TTC549 (cell line): ENCODE data around the gene CTBP1.

Experiments
- FAIRE-seq: peaks from 2 replicates; lab custom pipeline; 2012; peaks lifted over from hg19 to GRCh38; lab: Jason Lieb, UNC

CTBP1 gene

GRCh38 chr4:1222036-1222789 lies 26.7 kb downstream of the CTBP1 start:
- FAIRE-seq: no peak

DNA sequence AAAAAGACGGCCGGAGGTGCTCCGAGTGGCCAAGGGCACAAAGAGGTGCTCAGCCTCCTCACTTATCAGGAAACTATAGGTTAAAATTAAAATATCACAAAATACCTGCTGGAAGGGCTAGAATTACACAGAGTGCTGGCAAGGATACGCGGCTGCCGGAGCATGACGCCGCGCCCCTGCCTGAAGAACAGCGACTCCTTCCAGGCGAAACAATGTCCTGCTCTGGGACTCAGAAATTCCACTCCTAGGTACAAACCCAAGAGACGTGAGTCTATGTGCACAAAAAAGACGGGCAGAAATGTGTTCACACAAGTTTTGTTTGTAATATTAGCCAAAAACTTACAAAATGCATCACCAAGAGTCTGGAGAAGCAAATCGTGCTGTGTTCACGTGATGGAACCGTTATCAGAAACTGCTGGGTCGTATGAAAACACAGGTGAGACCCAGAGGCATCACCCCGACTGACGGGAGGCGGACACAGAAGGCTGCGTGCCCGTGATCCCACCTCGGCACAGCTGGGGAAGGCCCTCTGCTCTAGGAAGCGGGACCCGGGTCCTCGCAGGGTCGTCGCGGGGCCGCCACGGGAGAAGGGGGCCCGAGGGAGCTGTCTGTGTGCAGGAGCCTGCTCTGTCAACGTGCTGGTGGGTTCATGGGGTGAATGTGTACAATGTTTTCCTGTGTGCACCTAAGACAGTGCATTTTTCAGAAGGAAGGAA lies 27.6 kb downstream of the CTBP1 start:
- no peak for FAIRE-seq

- no peak for FAIRE-seq
These were observed 28.4 kb downstream of the CTBP1 start for GRCh38 chr4:1220566-1220965.

DNA sequence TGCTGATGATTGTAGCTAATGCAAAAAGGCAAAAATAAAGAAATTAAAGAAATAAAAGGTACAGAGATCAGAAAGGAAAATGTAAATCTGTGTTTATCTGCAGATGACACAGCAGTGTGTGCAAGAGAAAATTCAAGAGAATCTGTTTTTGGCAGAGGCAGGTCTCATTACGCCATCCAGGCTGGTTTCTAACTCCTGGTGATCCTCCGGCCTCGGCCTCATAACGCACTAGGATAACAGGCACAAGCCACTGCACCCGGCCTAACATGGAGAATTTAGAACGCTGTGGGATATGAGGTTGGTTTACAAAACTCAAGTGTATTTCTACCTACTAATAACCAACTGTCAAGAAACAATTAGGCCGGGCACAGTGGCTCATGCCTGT lies 29.4 kb downstream of the CTBP1 start:
- no peak for FAIRE-seq

DNA sequence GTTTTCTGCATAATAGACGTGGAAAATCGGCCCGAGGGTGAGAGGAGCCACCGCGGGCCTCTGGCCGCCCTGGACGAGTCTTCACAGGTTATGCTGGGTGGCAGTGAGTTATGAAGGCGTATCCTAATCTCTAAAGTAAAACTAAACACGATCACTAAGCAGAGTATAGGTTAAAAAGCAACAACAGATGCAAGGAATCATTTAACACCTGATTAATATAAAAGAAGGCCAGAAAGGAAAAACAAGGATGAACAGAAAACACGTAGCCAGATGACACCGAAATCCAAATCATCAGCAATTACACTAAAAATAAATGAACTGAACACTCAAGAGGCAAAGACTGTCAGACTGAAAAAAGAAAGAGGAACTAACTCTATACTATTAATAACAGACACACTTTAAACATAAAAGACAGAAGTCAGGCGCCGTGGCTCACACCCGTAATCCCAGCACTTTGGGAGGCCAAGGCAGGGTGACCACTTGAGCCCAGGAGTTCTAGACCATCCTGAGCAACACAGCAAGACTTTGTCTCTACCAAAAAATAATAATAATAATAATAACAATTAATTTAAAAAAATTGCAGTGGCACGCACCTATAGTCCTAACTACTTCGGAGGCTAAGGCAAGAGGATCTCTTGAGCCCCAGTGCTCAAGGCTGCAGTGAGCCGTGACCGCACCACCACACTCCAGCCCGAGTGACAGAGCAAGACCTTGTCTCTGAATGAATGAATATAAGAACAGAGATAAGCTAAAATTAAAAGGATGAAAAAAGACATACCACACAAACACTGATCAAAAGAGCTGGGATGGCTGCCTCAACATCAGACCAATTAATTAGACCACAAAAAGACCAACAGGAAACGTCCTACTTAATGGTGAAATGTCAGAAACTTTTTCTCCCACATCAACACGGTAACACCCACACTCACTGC lies 30.0 kb downstream of the CTBP1 start:
- FAIRE-seq: no peak

- no peak for FAIRE-seq
These were observed 31.6 kb downstream of the CTBP1 start for GRCh38 chr4:1217366-1217765.

DNA sequence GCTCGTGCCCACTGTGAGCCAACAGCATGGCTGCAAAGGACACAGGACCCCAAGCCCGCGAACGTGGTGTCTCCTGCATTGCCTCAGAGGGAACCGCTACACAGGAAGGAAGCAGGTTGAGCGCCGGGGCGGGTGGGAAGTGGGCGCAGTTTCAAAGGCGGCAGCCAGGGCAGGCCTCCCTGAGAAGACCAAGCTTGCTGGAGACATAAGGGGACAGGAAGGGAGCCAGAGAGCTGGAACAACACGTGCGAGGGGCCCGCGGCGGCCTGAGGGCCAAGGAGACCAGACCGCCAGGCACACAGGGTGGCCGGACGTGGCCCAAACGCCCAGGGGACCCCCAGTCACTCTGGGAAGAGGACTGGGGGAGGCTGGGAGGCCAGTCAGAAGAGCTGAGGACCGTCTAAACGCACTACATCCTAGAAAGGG lies 32.0 kb downstream of the CTBP1 start:
- FAIRE-seq: no peak

- no peak for FAIRE-seq
These were observed 32.8 kb downstream of the CTBP1 start for GRCh38 chr4:1216076-1216614.

GRCh38 chr4:1215141-1216075 lies 33.5 kb downstream of the CTBP1 start:
- FAIRE-seq: no peak

DNA sequence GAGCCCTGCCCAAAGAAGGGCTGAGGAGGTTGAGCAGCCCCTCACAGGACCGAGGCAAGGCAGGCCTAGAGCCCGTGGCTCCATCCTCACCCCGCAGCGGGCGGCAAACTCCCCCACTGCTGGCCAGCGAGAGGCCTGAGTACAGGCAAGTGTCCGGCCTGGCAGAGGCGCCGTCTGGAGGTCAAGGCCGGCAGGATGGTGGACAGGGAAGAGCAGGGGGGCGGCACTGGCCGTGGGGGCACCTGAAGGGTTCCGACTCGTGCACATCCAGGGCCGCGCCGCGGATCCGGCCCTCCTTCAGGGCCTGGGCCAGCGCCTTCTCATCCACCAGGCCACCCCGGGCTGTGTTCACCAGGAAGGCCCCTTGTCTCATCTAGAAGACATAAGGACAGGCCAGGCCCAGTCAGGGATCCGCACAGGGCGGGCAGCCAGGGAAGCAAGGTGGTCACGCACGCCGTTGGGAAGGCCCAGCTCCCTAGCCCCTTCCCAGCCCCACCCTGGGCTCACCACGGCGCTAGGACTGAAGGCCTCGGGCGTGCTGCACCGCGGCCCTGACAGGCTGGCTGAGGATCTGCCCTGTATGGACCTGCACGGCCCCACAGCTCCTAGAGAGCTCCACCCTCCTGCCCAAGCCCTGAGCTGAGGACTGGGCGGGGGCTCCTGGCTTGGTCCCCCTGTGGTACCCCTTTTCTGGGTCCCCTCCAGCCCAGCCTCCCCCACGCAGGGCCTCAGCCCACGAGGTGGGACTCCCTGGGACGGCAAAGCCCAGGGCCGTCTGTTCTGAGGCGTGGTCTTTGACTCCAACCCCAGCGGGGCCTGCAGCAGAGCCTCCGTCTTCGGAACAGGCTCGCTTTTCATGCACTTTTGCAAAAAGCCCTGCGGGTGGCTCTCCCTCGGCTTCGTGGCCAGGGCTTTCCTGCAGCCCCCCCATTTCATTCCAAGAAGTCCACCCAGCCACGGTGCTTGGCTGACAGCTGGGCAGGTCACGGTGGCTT lies 34.5 kb downstream of the CTBP1 start:
- no peak for FAIRE-seq

- no peak for FAIRE-seq
These were observed 35.5 kb downstream of the CTBP1 start for GRCh38 chr4:1213336-1213995.

DNA sequence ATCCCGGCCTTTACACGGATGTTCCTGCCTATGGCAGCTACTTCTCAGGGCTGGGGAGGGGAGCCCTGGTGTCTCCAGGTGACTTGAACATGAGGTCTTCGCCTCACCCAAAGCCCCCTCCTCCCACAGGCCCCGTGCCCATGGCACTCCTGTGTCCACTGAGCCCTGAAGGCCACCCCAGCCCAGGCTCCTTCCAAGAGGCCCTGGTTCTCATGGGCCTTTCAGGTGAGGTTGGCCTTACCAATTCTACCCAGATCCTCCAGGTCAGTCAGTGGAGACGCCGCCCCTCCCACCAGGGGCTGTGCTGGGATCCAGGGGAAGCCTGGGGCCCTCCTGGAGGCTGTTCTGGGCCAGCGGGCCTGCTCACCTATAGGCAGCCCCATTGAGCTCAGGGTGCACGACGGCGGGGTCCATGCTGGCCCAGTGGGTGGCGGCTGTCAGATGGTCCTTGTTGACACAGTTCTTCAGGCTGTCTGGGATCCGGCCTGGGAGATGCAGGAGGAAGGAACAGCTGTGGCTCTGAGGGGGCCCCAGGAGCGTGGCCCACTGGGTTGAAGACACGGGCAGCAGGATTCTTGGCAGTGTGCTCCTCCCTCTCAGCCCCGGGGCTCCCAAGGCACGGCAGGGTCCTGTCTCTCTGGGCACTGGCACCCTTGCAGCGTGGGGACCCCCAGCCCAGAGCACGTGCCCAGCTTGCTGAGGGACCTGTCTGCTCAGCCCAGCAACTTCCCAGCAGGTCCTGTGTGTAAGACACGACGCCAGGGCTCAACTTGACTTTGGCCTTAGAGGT lies 36.2 kb downstream of the CTBP1 start:
- FAIRE-seq: no peak

DNA sequence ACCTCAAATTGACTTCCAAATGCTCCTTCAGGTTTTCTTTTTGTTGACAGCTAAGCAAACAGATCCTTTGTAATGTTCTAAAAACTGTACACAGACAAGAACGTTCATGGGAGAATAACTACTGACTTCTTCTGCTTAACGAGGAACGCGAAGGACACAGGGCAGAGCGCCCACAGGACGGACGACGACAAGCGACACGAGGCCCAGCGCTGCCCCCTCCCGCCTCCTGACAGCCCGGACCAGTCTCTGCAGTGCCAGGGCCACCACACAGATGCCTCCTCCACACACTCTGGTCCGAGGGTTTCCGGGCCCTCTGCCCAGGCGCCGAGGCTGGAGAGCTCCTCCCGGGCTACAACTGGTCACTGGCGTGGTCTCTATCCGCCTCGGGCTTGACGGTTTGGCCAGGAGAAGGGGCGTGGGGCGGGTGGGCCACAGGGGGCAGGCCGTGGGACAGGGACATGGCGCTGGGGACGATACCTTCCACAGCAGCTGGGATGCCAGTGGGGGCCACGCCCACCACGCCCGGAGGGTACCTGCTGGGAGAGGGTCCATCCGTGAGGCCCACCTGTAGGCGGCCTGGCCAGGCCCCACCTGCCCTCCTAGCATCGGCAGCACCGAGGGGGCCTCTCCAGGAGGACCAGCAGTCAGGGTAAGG lies 36.9 kb downstream of the CTBP1 start:
- FAIRE-seq: no peak

DNA sequence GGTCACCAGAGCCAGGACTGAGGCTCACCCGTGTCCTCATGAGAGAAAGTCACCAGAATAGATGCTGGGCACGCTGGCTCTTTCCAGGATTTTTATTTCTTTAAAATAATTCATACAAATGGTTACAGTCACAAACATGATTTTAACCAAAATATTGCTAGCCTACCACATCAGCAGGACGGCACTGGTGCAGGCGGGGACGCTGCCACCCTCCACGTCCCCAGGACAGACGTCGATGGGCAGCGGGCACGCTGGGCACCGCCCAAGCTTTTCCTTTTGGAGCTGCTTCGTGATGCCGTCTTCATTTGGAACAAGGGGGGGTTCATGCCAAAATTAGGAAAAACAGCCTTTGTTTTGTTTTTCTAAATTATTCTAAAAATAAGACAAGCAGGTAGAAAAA lies 37.6 kb downstream of the CTBP1 start:
- FAIRE-seq: no peak

DNA sequence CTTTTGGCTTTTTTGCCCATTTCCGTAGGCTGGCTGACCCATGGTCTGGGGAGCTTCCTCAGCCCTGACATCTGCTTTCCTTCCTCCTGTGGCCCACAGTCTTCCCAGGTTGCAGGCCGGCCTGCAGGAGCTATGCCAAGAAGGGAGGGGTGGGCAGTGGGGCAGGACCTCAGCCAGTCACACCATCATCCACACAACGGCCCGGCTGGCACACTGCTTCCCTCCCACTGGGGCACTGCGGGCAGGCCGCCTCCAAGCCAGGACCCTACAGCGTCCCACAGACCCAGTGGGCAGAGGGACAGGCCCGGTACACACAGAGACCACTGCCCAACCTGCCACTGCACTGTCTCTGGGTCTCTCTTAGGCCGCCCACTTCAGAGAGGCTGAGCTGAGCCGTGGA lies 38.0 kb downstream of the CTBP1 start:
- FAIRE-seq: no peak

DNA sequence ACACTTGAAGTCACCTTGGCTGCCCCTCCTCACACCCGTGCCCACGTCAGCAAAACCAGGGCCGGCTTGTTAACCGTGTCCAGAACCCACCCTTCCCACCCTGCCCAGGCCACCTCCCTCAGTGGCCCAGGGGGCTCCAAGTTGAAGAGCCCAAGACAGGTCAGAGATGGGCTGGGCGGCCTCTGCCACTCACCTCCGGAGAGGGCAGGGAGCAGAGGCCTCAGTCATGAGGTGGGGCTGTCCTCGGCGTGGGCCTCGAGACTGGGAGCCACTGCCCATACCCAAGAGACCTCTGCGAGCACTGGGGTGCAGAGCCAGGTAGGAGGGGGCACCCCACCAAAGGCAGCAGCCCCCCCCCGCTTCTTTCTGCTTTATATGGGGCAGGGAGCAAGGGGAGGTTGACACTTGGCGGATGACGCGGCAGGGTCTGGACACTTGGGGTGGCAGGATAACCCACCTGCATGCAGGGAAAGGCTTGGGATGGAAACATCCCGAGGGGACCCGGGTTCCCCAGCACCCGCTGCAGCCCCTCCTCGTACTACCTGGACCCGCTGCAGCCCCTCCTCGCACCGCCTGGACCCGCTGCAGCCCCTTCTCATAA lies 38.6 kb downstream of the CTBP1 start:
- FAIRE-seq: no peak

GRCh38 chr4:1209821-1210220 lies 39.1 kb downstream of the CTBP1 start:
- FAIRE-seq: no peak
